ENCODE results near the gene TMEM9.
"Not testable (repeated sequence)": the region's sequence is repeated elsewhere in the genome, so short reads cannot be mapped to it uniquely, and the experiment has no call there.

The TMEM9 gene

GRCh38 chr1:201169203-201169602 is 14.9 kb upstream of the TMEM9 start:
- DNase-seq (ENCODE audit: insufficient read length, low spot score) (no peak), FAIRE-seq (no peak)
- TF ChIP-seq POLR2A (IDR thresholded peaks at IDR 0.05; ENCODE audit: low read depth, low read length) (no peak), POLR2AphosphoS5 (IDR thresholded peaks at IDR 0.05; ENCODE audit: low read depth, low read length) (no peak), SPI1 (IDR thresholded peaks at IDR 0.05; ENCODE audit: low read depth, low read length) (no peak), POU2F2 (IDR thresholded peaks at IDR 0.05; ENCODE audit: low read depth, low read length) (no peak), TAF1 (IDR thresholded peaks at IDR 0.05; ENCODE audit: low read depth, low read length) (no peak), PAX5 (IDR thresholded peaks at IDR 0.05; ENCODE audit: insufficient read depth, low read length, severe bottlenecking) (no peak)

DNA sequence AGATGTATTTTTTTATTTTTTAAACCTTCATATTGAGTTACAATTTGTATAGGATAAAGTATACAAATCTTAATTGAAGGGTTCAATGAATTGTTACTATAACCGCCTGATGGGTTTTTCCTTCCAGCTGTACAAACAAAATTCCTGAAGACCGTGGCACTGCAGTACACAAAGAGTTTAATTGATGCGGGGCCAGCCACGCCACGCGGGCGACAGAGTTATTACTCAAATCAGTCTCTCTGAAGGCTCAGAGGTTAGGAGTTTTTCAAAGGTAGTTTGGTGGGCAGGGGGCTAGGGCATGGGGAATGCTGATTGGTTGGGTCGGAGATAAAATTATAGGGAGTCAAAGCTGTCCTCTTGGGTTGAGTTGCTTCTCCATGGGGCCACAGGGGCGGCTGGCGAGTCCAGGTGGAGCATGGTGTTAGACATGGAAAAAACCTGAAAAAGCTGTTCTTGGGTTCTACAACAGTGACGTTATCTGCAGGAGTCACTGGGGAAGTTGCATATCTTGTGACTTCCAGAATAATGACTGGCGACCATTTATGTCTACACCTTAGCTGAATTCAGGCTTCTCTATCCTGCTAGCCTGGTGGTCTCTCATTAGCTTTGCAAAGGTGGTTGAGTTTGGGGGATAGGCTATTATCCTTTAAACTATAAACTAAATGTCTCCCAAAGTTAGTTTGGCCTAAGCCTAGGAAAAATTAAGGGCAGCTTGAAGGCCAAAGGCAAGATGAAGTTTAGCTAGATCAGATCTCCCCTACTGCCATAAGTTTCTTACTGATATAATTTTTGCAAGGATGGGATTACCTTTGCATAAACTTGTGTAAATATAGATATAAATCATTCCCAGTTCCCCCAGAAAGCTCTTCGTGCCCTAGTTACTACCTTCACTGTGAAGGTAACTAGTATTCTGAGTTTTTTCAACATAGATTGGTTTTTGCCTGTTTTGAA is 13.0 kb upstream of the TMEM9 start:
- DNase-seq (ENCODE audit: insufficient read length, low spot score) (no peak), FAIRE-seq (no peak)
- TF ChIP-seq POLR2AphosphoS5 (IDR thresholded peaks at IDR 0.05; ENCODE audit: low read depth, low read length) (no peak), POU2F2 (IDR thresholded peaks at IDR 0.05; ENCODE audit: low read depth, low read length) (no peak), SPI1 (IDR thresholded peaks at IDR 0.05; ENCODE audit: low read depth, low read length) (no peak), POLR2A (IDR thresholded peaks at IDR 0.05; ENCODE audit: low read depth, low read length) (no peak), TAF1 (IDR thresholded peaks at IDR 0.05; ENCODE audit: low read depth, low read length) (no peak), PAX5 (IDR thresholded peaks at IDR 0.05; ENCODE audit: insufficient read depth, low read length, severe bottlenecking) (no peak)

DNA sequence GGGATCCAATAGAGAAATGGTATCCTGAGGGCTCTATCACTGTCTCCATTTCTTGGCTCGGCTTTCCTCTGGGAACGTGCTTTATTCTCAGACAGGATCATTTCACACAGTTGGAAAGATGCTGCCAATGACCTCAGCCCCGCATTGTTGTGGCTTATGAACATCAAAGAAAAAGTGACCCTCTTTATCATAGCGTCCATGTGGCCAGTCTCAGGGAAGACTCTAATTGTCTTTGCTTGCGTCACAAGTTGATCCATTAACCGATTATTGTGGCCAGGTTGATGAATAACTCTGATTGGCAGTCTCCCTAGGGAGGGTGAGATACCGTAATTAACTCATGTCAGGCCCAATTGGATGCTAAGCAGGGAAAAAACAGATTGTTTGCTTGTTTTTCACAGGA is 10.4 kb upstream of the TMEM9 start:
- FAIRE-seq (no peak), DNase-seq (ENCODE audit: insufficient read length, low spot score) (no peak)
- no peak for TF ChIP-seq POLR2AphosphoS5 (IDR thresholded peaks at IDR 0.05; ENCODE audit: low read depth, low read length)
- no peak for TF ChIP-seq PAX5 (IDR thresholded peaks at IDR 0.05; ENCODE audit: insufficient read depth, low read length, severe bottlenecking)
- no peak for TF ChIP-seq SPI1 (IDR thresholded peaks at IDR 0.05; ENCODE audit: low read depth, low read length)
- no peak for TF ChIP-seq TAF1 (IDR thresholded peaks at IDR 0.05; ENCODE audit: low read depth, low read length)
- no peak for TF ChIP-seq POU2F2 (IDR thresholded peaks at IDR 0.05; ENCODE audit: low read depth, low read length)
- no peak for TF ChIP-seq POLR2A (IDR thresholded peaks at IDR 0.05; ENCODE audit: low read depth, low read length)

DNA sequence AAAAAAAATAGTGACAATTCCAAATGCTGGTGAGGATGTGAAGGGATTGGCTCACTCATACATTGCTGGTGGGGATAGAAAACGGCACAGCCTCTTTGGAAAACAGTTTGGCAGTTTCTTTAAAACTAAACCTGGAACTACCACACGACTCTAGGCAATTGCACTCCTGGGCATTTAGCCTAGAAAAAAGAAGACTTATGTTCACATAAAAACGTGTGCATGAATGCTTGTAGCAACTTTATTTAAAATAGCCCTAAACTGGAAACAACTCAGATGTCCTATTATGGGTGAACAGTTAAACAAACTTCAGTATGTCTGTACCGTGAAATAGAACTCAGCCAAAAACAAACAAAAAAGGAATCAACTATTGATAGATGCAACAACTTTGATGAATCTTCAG is 9.4 kb upstream of the TMEM9 start:
- DNase-seq (ENCODE audit: insufficient read length, low spot score) = no peak
- FAIRE-seq = no peak
- TF ChIP-seq POLR2A (IDR thresholded peaks at IDR 0.05; ENCODE audit: low read depth, low read length) (no peak), PAX5 (IDR thresholded peaks at IDR 0.05; ENCODE audit: insufficient read depth, low read length, severe bottlenecking) (no peak), POLR2AphosphoS5 (IDR thresholded peaks at IDR 0.05; ENCODE audit: low read depth, low read length) (no peak), POU2F2 (IDR thresholded peaks at IDR 0.05; ENCODE audit: low read depth, low read length) (no peak)

GRCh38 chr1:201163036-201163435 is 8.8 kb upstream of the TMEM9 start:
- FAIRE-seq = not testable (repeated sequence)

DNA sequence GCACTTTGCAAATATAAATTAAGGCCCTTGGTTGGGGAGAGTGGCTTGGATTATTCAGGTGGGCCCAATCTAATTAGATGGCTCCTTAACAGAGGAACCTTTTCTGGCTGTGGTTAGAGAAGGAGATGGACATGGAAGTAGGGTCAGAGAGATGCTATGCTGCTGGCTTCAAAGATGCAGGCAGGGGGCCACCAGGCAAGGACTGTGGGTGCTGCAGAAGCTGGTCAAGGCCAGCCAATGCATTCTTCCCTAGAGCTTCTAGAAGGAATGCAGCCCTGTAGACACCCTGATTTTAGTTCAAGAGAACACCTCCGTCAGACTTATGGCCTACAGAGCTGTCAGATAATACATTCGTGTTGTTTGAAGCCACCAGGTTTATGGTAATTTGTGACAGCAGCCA is 3.7 kb upstream of the TMEM9 start:
- TF ChIP-seq SPI1 (IDR thresholded peaks at IDR 0.05; ENCODE audit: low read depth, low read length) (no peak), TAF1 (IDR thresholded peaks at IDR 0.05; ENCODE audit: low read depth, low read length) (no peak), POLR2A (IDR thresholded peaks at IDR 0.05; ENCODE audit: low read depth, low read length) (no peak), POLR2AphosphoS5 (IDR thresholded peaks at IDR 0.05; ENCODE audit: low read depth, low read length) (no peak), POU2F2 (IDR thresholded peaks at IDR 0.05; ENCODE audit: low read depth, low read length) (no peak), PAX5 (IDR thresholded peaks at IDR 0.05; ENCODE audit: insufficient read depth, low read length, severe bottlenecking) (no peak)
- no peak for DNase-seq (ENCODE audit: insufficient read length, low spot score)
- FAIRE-seq = no peak

More at GRCh38 chr1:201163036-201163435, 8.8 kb upstream of the TMEM9 start:
- DNase-seq (ENCODE audit: insufficient read length, low spot score) = not testable (repeated sequence)

DNA sequence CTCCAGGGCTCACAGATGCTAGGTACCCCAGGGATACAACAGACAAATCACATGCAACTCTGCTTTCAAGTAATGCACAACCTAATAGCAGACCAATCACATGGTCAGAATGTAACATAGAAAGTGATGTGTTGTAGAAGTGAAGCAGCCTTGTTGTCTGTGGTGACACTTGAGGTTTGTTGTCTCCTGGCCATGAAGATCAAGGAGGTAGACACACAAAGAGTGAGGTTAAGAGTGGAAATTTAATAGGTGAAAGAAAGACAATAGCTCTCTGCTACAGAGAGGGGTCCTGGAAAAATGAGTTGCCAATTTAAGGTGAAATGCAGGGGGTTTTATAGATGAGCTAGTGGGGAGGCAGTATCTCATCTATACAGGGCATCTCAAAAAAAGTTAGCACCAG is 2.5 kb upstream of the TMEM9 start:
- FAIRE-seq (no peak), DNase-seq (ENCODE audit: insufficient read length, low spot score) (no peak)
- no peak for TF ChIP-seq SPI1 (IDR thresholded peaks at IDR 0.05; ENCODE audit: low read depth, low read length)
- TF ChIP-seq POU2F2 (IDR thresholded peaks at IDR 0.05; ENCODE audit: low read depth, low read length) = no peak
- TF ChIP-seq TAF1 (IDR thresholded peaks at IDR 0.05; ENCODE audit: low read depth, low read length) = no peak
- TF ChIP-seq POLR2AphosphoS5 (IDR thresholded peaks at IDR 0.05; ENCODE audit: low read depth, low read length) = no peak
- TF ChIP-seq POLR2A (IDR thresholded peaks at IDR 0.05; ENCODE audit: low read depth, low read length) = no peak
- no peak for TF ChIP-seq PAX5 (IDR thresholded peaks at IDR 0.05; ENCODE audit: insufficient read depth, low read length, severe bottlenecking)

DNA sequence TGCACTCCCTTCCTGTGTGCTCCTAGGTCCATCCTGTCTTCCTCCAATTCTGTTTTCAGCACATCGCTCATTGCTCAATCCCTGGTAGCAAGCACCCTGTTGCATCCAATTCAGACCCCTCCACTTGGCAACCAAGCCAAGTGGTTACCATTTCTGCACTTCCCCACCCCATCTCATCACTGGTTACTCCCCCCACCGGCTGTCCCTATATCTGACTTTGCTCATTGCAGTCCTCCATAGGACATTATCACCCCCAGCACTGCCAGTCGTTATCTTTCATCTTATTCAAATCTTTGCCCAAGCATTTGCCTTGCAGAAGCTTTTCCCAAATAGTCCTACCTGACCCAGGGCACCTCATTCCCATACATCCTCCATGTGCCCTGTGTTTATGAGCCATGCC is 2.1 kb upstream of the TMEM9 start:
- DNase-seq (ENCODE audit: insufficient read length, low spot score) (no peak), FAIRE-seq (no peak)
- TF ChIP-seq POLR2AphosphoS5 (IDR thresholded peaks at IDR 0.05; ENCODE audit: low read depth, low read length) (no peak), PAX5 (IDR thresholded peaks at IDR 0.05; ENCODE audit: insufficient read depth, low read length, severe bottlenecking) (no peak), POLR2A (IDR thresholded peaks at IDR 0.05; ENCODE audit: low read depth, low read length) (no peak), SPI1 (IDR thresholded peaks at IDR 0.05; ENCODE audit: low read depth, low read length) (no peak), POU2F2 (IDR thresholded peaks at IDR 0.05; ENCODE audit: low read depth, low read length) (no peak), TAF1 (IDR thresholded peaks at IDR 0.05; ENCODE audit: low read depth, low read length) (no peak)

DNA sequence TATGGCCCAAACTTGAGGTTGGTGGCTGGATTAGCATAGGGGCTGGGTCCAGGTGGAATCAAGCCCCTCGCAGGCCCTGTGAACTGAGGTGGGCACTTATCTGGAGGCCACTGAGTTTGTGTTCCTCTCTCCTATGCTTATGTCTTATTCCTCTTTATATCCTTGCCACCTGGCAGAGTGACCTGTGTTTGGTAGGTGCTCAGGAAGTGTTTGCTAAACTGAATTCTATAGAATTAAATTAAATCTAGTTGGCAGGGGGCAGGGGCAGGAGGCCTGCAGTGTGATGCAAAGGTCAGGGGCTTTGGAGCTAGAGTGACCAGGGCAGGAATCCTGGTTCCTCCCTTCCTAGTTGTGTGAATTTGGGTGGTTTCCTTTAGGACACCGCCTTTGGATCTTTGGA is 1.1 kb upstream of the TMEM9 start:
- DNase-seq (ENCODE audit: insufficient read length, low spot score) (no peak), FAIRE-seq (no peak)
- TF ChIP-seq PAX5 (IDR thresholded peaks at IDR 0.05; ENCODE audit: insufficient read depth, low read length, severe bottlenecking) (no peak), POLR2A (IDR thresholded peaks at IDR 0.05; ENCODE audit: low read depth, low read length) (no peak), TAF1 (IDR thresholded peaks at IDR 0.05; ENCODE audit: low read depth, low read length) (no peak), POU2F2 (IDR thresholded peaks at IDR 0.05; ENCODE audit: low read depth, low read length) (no peak), POLR2AphosphoS5 (IDR thresholded peaks at IDR 0.05; ENCODE audit: low read depth, low read length) (no peak), SPI1 (IDR thresholded peaks at IDR 0.05; ENCODE audit: low read depth, low read length) (no peak)
